Measurements from ENCODE around the gene A3GALT2.

Gene A3GALT2

GRCh38 chr1:33288976-33289857 lies 31.7 kb downstream of the A3GALT2 start:
- no peak for DNase-seq

GRCh38 chr1:33287317-33287716 lies 33.6 kb downstream of the A3GALT2 start:
- no peak for DNase-seq

GRCh38 chr1:33286451-33287185 lies 34.3 kb downstream of the A3GALT2 start:
- DNase-seq, result no peak

GRCh38 chr1:33284049-33284448 lies 36.8 kb downstream of the A3GALT2 start:
- DNase-seq, result no peak

GRCh38 chr1:33282791-33283190 lies 38.1 kb downstream of the A3GALT2 start:
- no peak for DNase-seq

GRCh38 chr1:33281554-33282303 lies 39.2 kb downstream of the A3GALT2 start:
- no peak for DNase-seq

- no peak for DNase-seq
Measured at GRCh38 chr1:33280091-33280661, 40.7 kb downstream of the A3GALT2 start.

GRCh38 chr1:33277488-33278084 lies 43.3 kb downstream of the A3GALT2 start:
- no peak for DNase-seq

GRCh38 chr1:33276573-33277298 lies 44.2 kb downstream of the A3GALT2 start:
- DNase-seq, result no peak

- DNase-seq, result no peak
Measured at GRCh38 chr1:33275706-33276572, 45.0 kb downstream of the A3GALT2 start.

- DNase-seq, result no peak
Measured at GRCh38 chr1:33275195-33275594, 45.7 kb downstream of the A3GALT2 start.

- no peak for DNase-seq
Measured at GRCh38 chr1:33274446-33274845, 46.5 kb downstream of the A3GALT2 start.

GRCh38 chr1:33273961-33274371 lies 46.9 kb downstream of the A3GALT2 start:
- DNase-seq, result no peak

- no peak for DNase-seq
Measured at GRCh38 chr1:33273406-33273805, 47.5 kb downstream of the A3GALT2 start.

GRCh38 chr1:33272930-33273329 lies 48.0 kb downstream of the A3GALT2 start:
- no peak for DNase-seq

- DNase-seq, result no peak
Measured at GRCh38 chr1:33272509-33272908, 48.4 kb downstream of the A3GALT2 start.

GRCh38 chr1:33271666-33272505 lies 49.0 kb downstream of the A3GALT2 start:
- DNase-seq, result no peak

GRCh38 chr1:33270808-33271465 lies 50.0 kb downstream of the A3GALT2 start:
- no peak for DNase-seq

GRCh38 chr1:33270379-33270778 lies 50.5 kb downstream of the A3GALT2 start:
- DNase-seq, result no peak

Measured in SHP77 (cell line).